GM23248 (cell line): ENCODE measurements around the gene EMC9.

Experiments
- EZH2 ChIP-seq: fragments of 200-600 bp; sonication (generic); IDR thresholded peaks from 2 replicates; pipeline ENCODE4 v1.6.1; 2018; ENCODE audit warnings: antibody characterized with exemption, mild to moderate bottlenecking; ENCODE audit not compliant: insufficient read depth, poor library complexity, severe bottlenecking
- EZH2phosphoT487 ChIP-seq: fragments of 200-600 bp; sonication (generic); IDR thresholded peaks from 2 replicates; pipeline ENCODE4 v1.6.1; 2018; ENCODE audit warnings: antibody characterized with exemption, moderate library complexity, mild to moderate bottlenecking, low read depth; ENCODE audit not compliant: insufficient read depth

GRCh38 chr14:24179294-24179960 lies 38.0 kb upstream of the EMC9 start:
- TF ChIP-seq EZH2 (no peak), EZH2phosphoT487 (no peak)
